NCI-H2029 treated with DMSO at 0.1 percent for 48 hours (cell line): ENCODE results near the gene ABCC2.
"Not testable (repeated sequence)": the region's sequence is repeated elsewhere in the genome, so short reads cannot be mapped to it uniquely, and the experiment has no call there.

ENCODE experiments used
- DNase-seq: peaks from one replicate; lab custom pipeline; 2025; lab: John Stamatoyannopoulos, UW

The ABCC2 gene

DNA sequence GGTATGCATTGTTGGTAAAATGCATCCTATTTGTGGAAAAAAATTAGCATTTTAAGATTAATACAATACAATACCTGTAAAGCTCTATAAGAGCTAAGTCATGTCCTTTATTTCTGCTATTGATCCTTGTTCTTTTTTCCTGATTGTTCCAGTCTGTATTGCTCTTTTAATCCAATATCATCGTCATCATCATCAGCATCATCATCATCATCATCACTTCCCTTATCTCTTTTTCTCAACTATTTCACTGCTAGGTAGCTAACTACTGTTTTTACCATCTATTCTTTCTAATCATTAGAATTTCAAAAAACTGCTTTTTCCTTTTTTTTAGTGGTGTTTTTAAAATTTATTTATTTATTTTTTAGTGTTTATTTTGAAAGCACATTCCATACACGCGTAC, 71.2 kb downstream of the ABCC2 start:
- DNase-seq, result no peak

DNA sequence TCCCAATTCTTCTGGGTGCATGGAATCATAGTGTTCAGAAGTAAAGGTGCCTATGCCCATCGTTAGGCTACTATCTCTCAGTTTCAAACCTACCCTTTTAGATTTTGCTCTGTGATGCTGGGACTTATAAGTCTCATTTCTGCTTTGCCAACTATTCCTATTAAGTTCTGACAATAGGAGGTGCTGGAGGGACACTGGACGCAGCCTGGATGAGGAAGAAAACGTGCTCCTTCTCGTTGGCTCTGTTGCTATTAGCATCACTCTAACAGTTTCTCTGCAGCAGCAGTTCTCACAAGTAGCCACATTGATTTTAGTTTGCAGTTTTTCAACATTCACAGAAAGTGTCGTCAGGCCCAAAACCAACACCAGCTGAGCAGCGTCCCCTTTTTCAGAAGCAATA, 72.4 kb downstream of the ABCC2 start:
- no peak for DNase-seq

DNA sequence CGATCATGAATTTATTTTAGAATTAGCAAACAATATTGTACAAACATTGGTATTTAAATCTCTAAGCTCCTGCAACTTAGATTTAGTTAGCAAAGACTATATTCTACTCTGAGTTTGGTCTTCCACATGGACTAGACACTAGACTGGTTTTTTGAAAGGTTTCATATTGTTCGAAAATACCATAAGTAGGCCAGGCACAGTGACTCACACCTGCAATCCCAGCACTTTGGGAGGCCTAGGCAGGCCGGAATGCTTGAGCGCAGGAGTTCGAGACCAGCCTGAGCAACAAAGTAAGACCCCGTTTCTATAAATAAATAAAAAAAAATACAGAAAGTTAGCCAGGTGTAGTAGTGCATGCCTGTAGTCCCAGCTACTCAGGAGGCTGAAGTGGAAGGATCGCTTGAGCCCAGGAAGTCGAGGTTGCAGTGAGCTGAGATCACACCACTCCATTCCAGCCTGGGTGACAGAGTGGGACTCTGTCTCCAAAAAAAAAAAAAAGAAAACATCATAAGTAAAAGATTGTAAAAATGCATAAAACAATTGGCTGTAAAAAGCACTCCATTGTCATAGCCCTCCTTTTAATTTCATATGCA, 73.1 kb downstream of the ABCC2 start:
- no peak for DNase-seq

DNA sequence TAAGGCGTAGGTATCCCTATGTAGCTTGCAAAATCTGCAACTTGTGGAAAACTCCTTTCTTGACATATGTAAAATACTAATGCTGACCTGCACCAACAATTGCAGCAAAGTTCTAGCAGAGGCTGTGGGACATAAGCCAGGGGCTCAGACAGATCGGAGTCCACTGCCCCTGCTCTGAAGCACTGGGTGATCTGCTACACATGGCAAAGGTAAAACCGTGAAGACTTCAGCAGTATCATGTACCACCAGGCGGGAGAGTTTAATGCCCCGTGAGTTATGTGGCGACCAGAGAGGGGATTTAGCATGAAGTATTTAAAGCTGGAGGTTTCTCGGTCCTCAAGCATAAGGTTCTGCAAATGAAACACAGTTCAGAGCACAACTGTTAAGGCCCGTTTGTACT, 76.4 kb downstream of the ABCC2 start:
- DNase-seq, result no peak

DNA sequence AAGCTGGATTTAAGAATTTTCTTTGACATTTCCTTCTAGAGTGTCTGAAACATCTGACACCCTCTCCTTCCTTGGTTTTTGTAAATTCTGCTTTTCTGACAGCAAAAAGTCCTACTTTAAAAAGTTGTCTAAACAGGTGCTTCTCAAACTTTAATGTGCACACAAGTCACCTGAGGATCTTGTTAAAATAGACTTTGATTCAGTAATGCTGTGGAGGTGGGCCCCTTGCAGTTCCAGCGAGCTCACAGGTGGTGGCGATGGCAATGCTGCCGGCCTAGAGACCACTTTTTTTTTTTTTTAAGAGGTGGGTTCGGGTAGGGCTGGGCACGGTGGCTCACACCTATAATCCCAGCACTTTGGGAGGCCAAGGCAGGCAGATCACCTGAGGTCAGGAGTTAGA, 77.1 kb downstream of the ABCC2 start:
- DNase-seq, result no peak

DNA sequence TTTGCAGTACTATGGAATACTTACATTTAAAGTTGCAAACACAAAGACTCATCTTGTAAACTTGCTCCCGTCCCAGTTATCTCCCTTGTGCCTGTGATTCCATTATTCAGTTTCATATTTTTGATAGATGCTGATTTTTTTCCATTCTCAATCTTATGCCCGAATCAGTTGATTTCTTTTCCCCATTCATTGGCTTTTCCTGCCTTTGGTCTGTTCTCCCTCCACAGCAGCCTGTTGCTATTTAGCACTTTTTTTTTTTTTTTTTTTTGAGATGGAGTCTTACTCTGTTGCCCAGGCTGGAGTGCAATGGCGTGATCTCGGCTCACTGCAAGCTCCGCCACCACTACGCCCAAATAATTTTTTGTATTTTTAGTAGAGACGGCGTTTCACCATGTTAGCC, 78.0 kb downstream of the ABCC2 start:
- DNase-seq, result no peak

DNA sequence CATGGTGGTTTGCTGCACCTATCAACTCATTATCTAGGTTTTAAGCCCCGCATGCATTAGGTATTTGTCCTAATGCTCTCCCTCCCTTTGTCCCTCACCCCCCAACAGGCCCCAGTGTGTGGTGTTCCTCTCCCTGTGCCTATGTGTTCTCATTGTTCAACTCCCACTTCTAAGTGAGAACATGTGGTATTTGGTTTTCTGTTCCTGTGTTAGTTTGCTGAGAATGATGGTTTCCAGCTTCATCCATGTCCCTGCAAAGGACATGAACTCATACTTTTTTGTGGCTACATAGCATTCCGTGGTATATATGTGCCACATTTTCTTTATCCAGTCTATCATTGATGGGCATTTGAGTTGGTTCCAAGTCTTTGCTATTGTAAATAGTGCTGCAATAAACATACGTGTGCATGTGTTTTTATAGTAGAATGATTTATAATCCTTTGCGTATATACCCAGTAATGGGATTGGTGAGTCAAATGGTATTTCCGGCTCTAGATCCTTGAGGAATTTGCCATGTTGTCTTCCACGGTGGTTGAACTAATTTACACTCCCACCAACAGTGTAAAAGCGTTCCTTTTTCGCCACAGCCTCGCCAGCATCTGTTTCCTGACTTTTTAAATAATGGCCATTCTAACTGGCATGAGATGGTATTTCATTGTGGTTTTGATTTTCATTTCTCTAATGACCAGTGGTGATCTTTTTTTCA, 81.2 kb downstream of the ABCC2 start:
- not testable (repeated sequence) for DNase-seq

DNA sequence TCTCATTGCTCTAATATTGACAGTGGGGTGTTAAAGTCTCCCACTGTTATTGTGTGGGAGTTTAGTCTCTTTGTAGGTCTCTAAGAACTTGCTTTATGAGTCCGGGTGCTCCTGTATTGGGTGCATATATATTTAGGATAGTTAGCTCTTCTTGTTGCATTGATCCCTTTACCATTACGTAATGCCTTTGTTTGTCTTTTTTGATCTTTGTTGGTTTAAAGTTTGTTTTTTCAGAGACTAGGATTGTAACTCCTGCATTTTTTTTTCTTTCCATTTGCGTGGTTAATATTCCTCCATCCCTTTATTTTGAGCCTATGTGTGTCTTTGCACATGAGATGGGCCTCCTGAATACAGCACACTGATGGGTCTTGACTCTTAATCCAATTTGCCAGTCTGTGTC, 84.8 kb downstream of the ABCC2 start:
- DNase-seq, result not testable (repeated sequence)

DNA sequence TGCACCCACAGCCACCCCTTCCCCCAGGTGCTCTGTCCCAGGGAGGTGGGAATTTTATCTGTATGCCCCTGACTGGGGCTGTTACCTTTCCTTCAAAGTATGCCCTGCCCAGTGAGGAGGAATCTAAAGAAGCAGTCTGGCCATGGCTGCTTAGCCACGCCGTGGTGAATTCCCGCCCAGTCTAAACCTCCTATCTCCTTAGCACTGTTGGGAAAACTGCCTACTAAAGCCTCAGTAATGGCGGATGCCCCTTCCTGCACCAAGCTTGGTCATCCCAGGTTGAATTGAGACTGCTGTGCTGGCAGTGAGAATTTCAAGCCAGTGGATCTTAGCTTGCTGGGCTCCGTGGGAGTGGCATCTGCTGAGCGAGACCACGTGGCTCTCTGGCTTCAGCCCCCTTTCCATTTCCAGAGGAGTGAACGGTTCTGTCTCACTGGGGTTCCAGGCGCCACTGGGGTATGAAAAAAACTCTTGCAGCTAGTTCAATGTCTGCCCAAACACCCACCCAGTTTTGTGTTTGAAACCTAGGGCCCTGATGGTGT, 87.2 kb downstream of the ABCC2 start:
- DNase-seq, result no peak

DNA sequence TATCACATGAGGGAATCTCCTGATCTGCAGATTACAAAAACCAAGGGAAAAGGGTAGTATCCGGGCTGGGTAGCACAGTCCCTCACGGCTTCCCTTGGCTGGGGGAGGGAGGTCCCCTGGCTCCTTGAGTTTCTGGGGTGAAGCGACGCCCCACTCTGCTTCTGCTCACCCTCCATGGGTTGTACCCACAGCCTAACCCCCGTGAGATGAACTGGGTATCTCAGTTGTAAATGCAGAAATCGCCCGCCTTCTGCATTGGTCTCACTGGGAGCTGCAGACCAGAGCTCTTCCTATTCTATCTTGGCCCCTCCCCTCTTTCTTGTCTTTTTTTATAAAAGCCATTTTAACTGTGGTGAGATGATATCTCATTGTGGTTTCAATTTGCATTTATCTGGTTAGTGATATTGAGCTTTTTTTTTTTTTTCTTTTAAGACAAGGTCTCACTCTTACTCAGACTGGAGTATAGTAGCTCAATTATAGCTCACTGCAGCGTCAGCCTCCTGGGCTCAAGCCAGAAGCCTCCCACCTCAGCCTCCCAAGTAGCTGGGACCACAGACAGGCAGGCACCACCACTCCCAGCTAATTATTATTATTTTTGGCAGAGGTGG, 87.8 kb downstream of the ABCC2 start:
- no peak for DNase-seq

DNA sequence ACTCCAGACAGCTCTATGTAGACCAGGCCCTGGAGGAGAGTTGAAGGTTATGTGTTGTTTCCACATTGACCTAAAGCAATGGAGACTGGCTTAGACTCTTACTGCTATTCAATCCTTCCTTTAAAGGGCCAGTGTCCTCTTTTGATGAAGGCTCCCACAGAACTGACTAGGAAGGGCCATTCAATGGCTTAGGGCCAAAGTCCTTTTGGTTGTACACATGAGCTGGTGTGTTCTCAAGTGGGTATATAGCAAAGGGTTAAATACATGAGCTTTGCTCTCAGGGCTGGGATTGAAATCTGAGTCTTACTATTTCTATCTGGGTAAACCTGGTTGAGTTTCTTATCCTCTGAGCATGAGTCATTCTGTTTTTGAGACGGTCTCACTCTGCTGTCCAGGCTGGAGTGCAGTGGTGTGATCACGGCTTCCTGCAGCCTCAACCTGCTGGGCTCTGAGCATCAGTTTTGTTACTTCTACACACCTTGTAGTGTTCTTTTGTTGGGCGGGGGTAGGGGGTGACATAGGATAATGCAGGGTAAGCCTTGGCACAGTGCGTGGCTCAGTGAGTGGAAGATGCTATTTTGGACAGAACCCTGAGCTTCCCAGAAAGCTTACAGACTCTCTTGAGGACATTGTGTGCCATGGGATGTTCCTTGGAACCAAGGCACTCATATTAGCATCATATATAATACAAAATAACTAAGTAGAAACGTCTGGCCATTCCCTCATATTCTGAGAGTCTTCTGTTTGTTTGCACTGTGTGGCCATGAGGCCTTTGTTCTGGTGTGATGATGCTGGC, 90.1 kb downstream of the ABCC2 start:
- DNase-seq, result no peak

DNA sequence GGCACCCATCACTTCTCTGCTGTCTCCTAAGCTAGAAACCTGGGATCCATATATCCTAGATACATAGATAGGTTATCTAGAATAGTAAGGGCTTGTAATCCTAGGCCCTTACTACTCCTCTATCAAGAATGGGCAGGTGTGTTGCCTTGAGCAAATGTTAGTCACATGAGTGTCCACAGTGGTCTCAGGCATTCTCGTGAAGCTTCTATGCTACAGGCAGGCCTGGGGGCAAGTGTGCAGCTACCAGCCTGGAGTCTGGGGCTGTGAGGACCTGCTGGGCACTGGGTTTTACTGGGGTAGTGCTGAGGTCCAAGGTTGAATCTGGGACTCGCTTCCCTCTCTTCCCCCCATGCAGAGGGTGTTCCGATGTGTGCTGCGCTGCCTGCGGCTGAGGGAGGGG, 91.4 kb downstream of the ABCC2 start:
- DNase-seq, result no peak

DNA sequence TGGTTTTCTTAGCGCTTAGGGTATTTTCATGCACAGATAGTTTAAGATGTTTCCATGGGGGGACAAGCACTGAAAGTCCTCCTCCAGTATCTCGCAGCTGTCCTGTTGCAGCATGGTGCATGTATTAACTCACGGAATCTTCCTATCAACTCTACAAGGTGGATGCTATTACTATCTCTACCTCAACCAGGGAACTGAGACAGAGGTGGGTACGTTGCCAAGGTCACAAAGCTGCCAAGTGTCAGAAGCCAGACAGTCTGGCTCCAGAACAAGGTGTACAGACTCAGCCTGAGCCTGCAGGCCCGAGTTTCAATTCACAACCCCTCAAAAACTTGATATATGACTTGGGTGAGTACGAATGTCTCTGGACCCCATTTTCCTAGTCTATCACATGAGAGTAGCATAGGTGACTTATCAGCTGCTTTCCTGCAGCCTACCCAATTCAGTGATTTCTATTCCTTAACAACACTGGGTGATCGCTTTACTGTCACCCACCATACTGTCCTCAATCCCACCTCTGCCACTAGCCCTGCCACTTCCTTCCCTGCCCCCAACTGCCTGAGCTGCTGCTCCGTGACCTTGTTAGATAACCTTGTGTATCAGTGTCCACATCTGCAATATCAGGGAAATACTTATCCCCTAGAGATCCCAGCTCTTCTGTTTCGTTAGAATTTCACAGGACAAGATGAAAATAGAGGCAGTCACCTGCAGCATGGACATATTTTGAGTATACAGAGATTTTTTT, 92.1 kb downstream of the ABCC2 start:
- no peak for DNase-seq

DNA sequence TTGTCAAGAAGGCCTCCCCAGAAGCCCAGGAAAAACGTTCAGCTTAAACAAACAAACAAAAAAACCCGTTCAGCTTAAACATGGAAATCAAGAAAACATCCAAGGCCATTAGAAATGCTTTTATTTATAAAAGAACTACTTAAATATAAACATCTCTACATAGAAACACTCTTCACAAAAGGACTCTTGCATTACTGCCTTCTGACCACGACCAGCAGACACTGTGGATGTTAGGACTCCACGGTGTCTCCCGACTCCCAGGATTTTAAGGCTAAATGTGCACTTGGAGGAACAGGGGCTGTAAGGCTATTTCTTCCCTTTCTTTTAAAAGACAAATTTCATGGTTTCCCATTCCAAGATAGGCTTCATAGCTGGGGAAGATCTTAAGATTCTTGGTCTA, 93.0 kb downstream of the ABCC2 start:
- DNase-seq, result no peak

DNA sequence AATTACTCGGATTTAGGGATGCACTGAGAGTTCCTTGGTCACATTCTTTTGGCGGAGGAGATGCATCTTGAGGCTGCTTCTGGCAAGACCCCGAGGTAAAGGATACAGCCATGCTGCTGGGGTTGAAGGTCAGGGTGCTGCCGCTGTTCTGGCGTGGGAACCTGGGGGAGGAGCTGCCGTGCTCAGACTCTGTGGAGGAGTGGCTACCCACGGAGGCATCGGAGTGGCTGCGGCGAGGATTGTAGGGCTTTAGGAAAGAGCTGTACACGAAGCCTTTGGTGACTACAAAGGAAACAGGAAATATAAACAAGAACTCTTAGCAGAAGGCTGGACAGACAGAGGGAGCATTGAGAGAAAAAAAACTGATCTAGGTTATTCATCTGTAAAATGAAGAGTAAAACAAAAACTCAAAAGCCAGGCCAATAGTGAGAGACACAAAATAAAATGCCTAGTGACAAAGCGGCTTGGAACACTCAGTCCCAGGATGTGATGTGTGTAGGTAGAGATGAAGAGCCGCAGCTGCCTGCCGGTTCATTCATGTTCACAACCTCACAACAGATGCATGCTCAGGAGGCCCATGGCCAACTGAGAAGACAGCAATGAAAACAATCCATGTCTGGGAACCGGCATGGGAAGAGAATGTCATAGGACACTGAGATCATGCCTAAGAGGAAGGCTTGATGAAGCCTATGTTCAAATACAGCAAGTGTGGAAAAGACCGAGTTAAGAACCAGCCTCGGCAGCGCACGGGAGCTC, 97.8 kb downstream of the ABCC2 start:
- no peak for DNase-seq

DNA sequence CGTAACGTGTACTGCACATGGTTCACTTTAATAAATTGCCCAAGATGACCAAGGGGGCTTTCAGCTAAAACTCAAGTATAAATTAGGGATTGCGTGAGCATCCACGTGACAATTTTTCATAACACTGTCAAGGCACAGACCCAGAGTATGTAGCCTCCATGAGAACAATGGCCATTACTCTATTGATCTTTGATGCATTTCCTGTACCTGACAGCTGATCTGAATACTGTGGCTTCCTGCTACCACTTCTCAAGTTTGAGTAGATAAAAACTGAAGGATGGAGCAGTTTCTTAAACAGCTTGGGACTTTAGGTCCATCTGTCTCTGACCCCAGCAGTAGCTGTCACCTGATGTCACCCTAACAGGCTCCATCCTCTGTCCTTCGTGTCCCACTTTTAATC, 98.9 kb downstream of the ABCC2 start:
- DNase-seq, result no peak

DNA sequence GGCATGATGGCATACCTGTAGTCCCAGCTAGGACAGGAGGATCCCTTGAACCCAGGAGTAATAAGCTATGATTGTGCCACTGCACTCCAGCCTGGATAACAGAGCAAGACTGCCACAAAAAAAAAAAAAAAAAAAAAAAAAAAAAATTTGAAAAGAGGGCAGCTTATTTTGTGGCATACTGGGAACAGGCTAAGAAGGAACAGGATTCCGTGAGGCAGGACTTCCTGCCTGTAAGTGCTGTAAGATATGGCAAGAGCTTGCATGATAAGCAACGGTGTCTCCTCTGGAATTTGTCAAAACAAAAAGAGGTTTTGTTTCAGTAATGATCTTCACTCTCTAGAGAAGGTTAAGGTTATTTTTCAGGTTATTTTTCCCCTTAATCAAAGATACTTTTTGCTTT, 101.1 kb downstream of the ABCC2 start:
- DNase-seq, result no peak

DNA sequence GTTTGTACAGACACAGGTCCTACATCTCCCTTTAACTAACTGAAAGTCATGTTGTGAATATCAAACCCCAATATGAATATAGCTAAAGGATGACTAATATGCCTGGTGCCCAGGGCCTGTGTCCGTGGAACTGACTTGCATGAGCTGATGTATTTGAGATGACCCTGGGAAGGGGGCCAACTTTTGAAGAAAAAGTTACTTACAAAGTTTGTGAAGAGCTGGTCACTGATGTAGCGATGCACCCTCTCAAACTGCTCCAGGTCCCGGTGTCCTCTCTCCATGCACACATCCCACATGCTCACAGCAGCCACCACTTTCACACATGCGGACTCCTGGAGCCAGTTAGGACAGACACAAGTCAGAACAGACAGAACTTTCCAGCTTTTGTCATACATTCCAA, 106.2 kb downstream of the ABCC2 start:
- no peak for DNase-seq

DNA sequence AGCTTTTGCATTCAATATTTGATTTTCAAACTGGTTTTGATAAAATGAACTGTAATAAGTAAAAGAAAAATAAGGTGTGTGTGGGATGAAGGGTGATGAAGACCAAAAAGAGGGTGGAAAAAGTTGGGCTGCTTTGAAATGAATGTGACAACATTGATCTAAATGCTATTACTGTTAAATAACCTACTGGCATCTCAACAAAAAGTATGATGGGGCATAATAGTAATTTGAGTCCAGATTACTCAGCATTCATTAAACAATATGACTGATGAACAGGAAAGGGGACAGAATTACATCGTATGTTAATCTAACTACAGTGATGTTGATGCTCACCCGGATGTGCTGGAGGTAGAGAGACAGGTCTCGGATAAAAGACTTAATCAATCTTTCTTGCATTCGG, 112.2 kb downstream of the ABCC2 start:
- no peak for DNase-seq

DNA sequence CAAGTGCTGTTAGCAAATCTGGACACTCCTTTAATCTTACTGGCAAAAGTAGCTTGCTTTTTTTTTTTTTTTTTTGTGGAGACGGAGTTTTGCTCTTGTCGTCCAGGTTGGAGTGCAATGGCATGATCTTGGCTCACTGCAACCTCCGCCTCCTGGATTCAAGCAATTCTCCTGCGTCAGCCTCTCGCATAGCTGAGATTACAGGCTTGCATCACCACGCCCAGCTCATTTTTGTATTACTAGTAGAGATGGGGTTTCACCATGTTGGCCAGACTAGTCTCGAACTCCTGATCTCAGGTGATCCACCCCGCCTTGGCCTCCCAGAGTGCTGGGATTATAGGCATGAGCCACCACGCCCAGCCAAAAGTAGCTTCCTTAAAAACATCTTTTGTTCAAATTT, 112.6 kb downstream of the ABCC2 start:
- DNase-seq, result not testable (repeated sequence)

DNA sequence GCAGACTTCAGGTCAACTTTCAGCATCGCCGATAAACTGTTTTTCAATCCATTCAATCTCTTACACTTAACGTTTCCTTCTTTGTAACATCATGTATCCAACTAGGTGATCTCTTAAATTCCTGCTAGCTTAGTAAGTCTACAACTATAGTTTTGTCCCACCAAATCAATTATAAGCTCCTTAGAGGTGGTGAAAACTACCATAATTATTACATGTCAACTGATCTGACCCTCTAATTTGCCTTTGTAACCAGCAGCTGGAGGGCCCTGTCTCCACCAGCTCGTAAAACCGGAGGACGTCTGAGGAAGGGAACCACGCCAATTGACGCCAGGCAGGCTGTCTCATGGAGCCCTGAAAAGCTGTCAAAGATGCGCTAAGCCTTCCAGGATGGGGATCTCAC, 113.4 kb downstream of the ABCC2 start:
- DNase-seq, result no peak
